ENCODE measurements around the gene NHS. TPM values are rescaled to one million over a fixed set of nuclear protein-coding genes. Genes with fewer than 3 reads are reported as not detected.

NHS gene
- total and polyA plus RNA-seq, 2 of the 4 experiments (the other 2 are of a cell fraction), result 0.36 to 0.90 TPM

GRCh38 chrX:17747692-17748091, 372.7 kb downstream of the NHS start:
- BruUV-seq (replicated peaks), result no TSS peak
- no peaks in the 10 kb centered on the region for H3K9me1 ChIP-seq (ENCODE audit: insufficient read depth, low read length)
- H2BK20ac ChIP-seq (ENCODE audit: low read depth, low read length), result no peak overlapping the region
- H3K4ac ChIP-seq (ENCODE audit: low read depth, low read length), result no peak overlapping the region
- no peak overlapping the region for H3K4me3 ChIP-seq (ENCODE audit: insufficient read depth, low read depth, low read length)
- no peak overlapping the region for H2BK120ac ChIP-seq (ENCODE audit: low read depth, low read length)
- dilution Hi-C loops (cut with HindIII; ENCODE audit: low sequenced_read_pairs, unreplicated experiment), result no loop called here
- in situ Hi-C loops (cut with MboI; ENCODE audit: low sequenced_read_pairs), result no loop called here
- H3K56ac ChIP-seq (ENCODE audit: extremely low read depth, insufficient read depth, low read length), result no peak overlapping the region
- no peak overlapping the region for H3K14ac ChIP-seq (replicated peaks; ENCODE audit: low read depth, low read length)
- no peak for DNase-seq
- no peak overlapping the region for H2BK15ac ChIP-seq (ENCODE audit: low read depth, low read length)
- no peak overlapping the region for H3K27ac ChIP-seq (ENCODE audit: insufficient read depth, low read length)
- WGBS, 2 experiments (ENCODE audit: extremely low coverage in 2 of 2, insufficient read length in 1 of 2), result no CpG with 5 or more reads among the region's 5 CpGs
- ChIA-PET CTCF (no interaction called here), POLR2A (ENCODE audit: unreplicated experiment) (no interaction called here)
- H2AK9ac ChIP-seq (replicated peaks; ENCODE audit: low read depth, low read length, poor library complexity), result no peak overlapping the region
- no peaks in the 10 kb centered on the region for H3K4me1 ChIP-seq (ENCODE audit: control insufficient read depth, insufficient read depth, low read length)
- ATAC-seq (ENCODE audit: low read depth), result no peak
- H4K8ac ChIP-seq (ENCODE audit: low read depth in 2 of 2, low read length in 2 of 2), result no peak overlapping the region
- H4K91ac ChIP-seq (ENCODE audit: insufficient read depth, low read depth, low read length), result no peak overlapping the region
- peaks cover 0 to 4% of the 10 kb centered on the region in 2 experiments; a peak in 1 of 4 replicates for H3K79me1 ChIP-seq (ENCODE audit: low read depth in 1 of 2, low read length in 2 of 2)
- no peak for TF ChIP-seq RFX5 (IDR thresholded peaks at IDR 0.05; ENCODE audit: low read depth, low read length)
- TF ChIP-seq BHLHE40 (IDR thresholded peaks at IDR 0.05; ENCODE audit: low read depth, low read length), result no peak
- no peak for TF ChIP-seq POLR2A (IDR thresholded peaks at IDR 0.05; ENCODE audit: low read depth, low read length)
- TF ChIP-seq NFE2L2 (IDR thresholded peaks at IDR 0.05; ENCODE audit: low read depth, low read length), result no peak
- no peak for TF ChIP-seq ELK1 (IDR thresholded peaks at IDR 0.05; ENCODE audit: borderline replicate concordance, low read depth, low read length)
- TF ChIP-seq CEBPB (IDR thresholded peaks at IDR 0.05; ENCODE audit: low read depth, low read length), result no peak
- no peak for TF ChIP-seq CTCF (conservative IDR thresholded peaks at IDR 0.05; ENCODE audit: low read depth, low read length)
- TF ChIP-seq RAD21 (IDR thresholded peaks at IDR 0.05; ENCODE audit: low read length), result no peak
- TF ChIP-seq RCOR1 (IDR thresholded peaks at IDR 0.05; ENCODE audit: insufficient replicate concordance, low read length), result no peak
- no peak for TF ChIP-seq USF2 (IDR thresholded peaks at IDR 0.05; ENCODE audit: low read depth, low read length)
- TF ChIP-seq CHD1 (IDR thresholded peaks at IDR 0.05; ENCODE audit: low read depth, low read length), result no peak
- no peak overlapping the region for H3K4me2 ChIP-seq (ENCODE audit: low read depth, low read length)
- intact Hi-C loops (cut with micrococcal nuclease), result loop anchor here (5.0 kb wide), 1 partner anchor 465 kb away; no protein-coding TSS in a partner anchor
- no peak overlapping the region for H2AFZ ChIP-seq (replicated peaks; ENCODE audit: low read length, poor library complexity)
- no peaks in the 10 kb centered on the region; the same call in 1 of the 2 replicates for H3K36me3 ChIP-seq (ENCODE audit: control insufficient read depth, insufficient read depth, low read length)
- H4K5ac ChIP-seq (ENCODE audit: low read depth, low read length), result no peak overlapping the region
- H3K27me3 ChIP-seq (ENCODE audit: control insufficient read depth, insufficient read depth, low read length), result no peaks in the 10 kb centered on the region
- no peak overlapping the region for H3K18ac ChIP-seq (ENCODE audit: low read depth, low read length)
- no peak overlapping the region for H3K23ac ChIP-seq (ENCODE audit: low read depth, low read length)
- H3K9me3 ChIP-seq (ENCODE audit: control insufficient read depth, insufficient read depth, low read length), result no peaks in the 10 kb centered on the region
- no peak overlapping the region for H3K9ac ChIP-seq (ENCODE audit: low read depth, low read length)
- H4K20me1 ChIP-seq (ENCODE audit: insufficient read depth, low read length), result peaks cover 3% of the 10 kb centered on the region
- no peak overlapping the region for H2AK5ac ChIP-seq (ENCODE audit: low read depth, low read length)
- H2BK5ac ChIP-seq (ENCODE audit: low read depth, low read length, poor library complexity, severe bottlenecking), result no peak overlapping the region
